Panc1 (cell line): ENCODE results near the gene VMAC. TPM values are rescaled to one million over a fixed set of nuclear protein-coding genes. Genes with fewer than 3 reads are reported as not detected.

Source experiments
- ATAC-seq: fragments of 200-7000 bp; cut with Tn5 transposase; 2 replicates; pipeline ENCODE4 v1.9.1; 2020; ENCODE audit warnings: mild to moderate bottlenecking, moderate library complexity
- BruUV-seq: library from RNA; stranded (reverse); fragments of 400-500 nt; replicated peaks from 2 replicates; lab custom pipeline; 2021; lab: Mats Ljungman, UMichigan
- CTCF ChIA-PET: fragments of 300-600 bp; sonication (Branson Sonifier 250); formaldehyde crosslinking; loops from one replicate; lab custom pipeline; 2022; ENCODE audit warnings: antibody characterized with exemption; lab: Charles Lee
- POLR2A ChIA-PET: fragments of 300-600 bp; sonication (Branson Sonifier 250); formaldehyde crosslinking; loops from one replicate; lab custom pipeline; 2022; ENCODE audit warnings: antibody characterized with exemption; lab: Charles Lee
- DNase-seq: peaks from one replicate; pipeline ENCODE4 v3.0.0-alpha.2; 2010; ENCODE audit warnings: low read depth, low spot score
- H3K27ac ChIP-seq: 2 replicates; pipeline ENCODE4 v1.5.1; 2011; ENCODE audit warnings: mild to moderate bottlenecking, low read length, inconsistent platforms
- H3K27me3 ChIP-seq: fragments of 200-500 bp; sonication (Bioruptor generic); 2 replicates; pipeline ENCODE4 v1.6.0; 2014; ENCODE audit warnings: low read length, inconsistent platforms; ENCODE audit not compliant: control insufficient read depth, insufficient read depth
- H3K36me3 ChIP-seq: fragments of 200-500 bp; sonication (Bioruptor generic); 2 replicates; pipeline ENCODE4 v1.5.1; 2014; ENCODE audit warnings: inconsistent platforms, mild to moderate bottlenecking, low read length, moderate library complexity; ENCODE audit not compliant: control insufficient read depth, insufficient read depth
- H3K4me1 ChIP-seq: 2 replicates; pipeline ENCODE4 v1.5.1; 2011; ENCODE audit warnings: inconsistent platforms, mild to moderate bottlenecking, low read length, moderate library complexity; ENCODE audit not compliant: control insufficient read depth, insufficient read depth
- H3K4me3 ChIP-seq, 2 experiments: 2 replicates each; pipeline ENCODE4 v1.5.1; 2011 to 2012; ENCODE audit warnings: low read depth in 2 of 2, low read length in 2 of 2, mild to moderate bottlenecking in 2 of 2, inconsistent platforms in 1 of 2, moderate library complexity in 1 of 2
- H3K9me3 ChIP-seq: fragments of 200-500 bp; sonication (Bioruptor generic); 2 replicates; pipeline ENCODE4 v1.5.1; 2014; ENCODE audit warnings: low read depth, mild to moderate bottlenecking, inconsistent platforms, low read length, moderate library complexity; ENCODE audit not compliant: control insufficient read depth, insufficient read depth
- POLR2AphosphoS5 ChIP-seq: IDR thresholded peaks from 2 replicates; pipeline ENCODE4 v1.6.1; 2012; ENCODE audit warnings: mild to moderate bottlenecking, low read depth, low read length, moderate library complexity
- SIN3A ChIP-seq: IDR thresholded peaks from 2 replicates; pipeline ENCODE4 v1.6.1; 2012; ENCODE audit warnings: low read depth, mild to moderate bottlenecking, low read length, moderate library complexity, borderline replicate concordance; ENCODE audit not compliant: insufficient read depth
- TCF7L2 ChIP-seq: IDR thresholded peaks from 2 replicates; pipeline ENCODE4 v1.6.1; 2011; ENCODE audit warnings: mild to moderate bottlenecking, low read depth, low read length, inconsistent platforms
- in situ Hi-C: cut with HindIII; loops from 2 replicates; pipeline ENCODE4 v1.10.0; 2016; ENCODE audit warnings: low sequenced_read_pairs, low pct_unique_long_range_greater_than_20kb
- intact Hi-C: fragments of 100-400 bp; cut with micrococcal nuclease; formaldehyde crosslinking; loops from one replicate; pipeline ENCODE4 v1.10.0; 2022; ENCODE audit not compliant: unreplicated experiment
- total RNA-seq: library from RNA; stranded (reverse); gene quantifications from one replicate; pipeline ENCODE4 v1.2.1, GENCODE V29; 2021; ENCODE audit not compliant: unreplicated experiment
- TF ChIP-seq, protein P1 (sequence below), 2 experiments: IDR thresholded peaks; 2 replicates each; pipeline ENCODE4 v1.6.1; 2011 to 2012; ENCODE audit warnings: low read depth in 2 of 2, control low read depth in 1 of 2, low read length in 1 of 2, mild to moderate bottlenecking in 1 of 2, moderate library complexity in 1 of 2; ENCODE audit not compliant: insufficient read depth in 1 of 2
- TF ChIP-seq, protein P2 (sequence below): fragments of 450-650 bp; IDR thresholded peaks from 2 replicates; pipeline ENCODE4 v1.5.1; 2017; ENCODE audit warnings: mild to moderate bottlenecking

The VMAC gene
- total RNA-seq, 1 experiment from 2014 or later, result 5.2 TPM

GRCh38 chr19:5914946-5915781, 10.5 kb downstream of the VMAC start:
- intact Hi-C loops, result no loop called here
- in situ Hi-C loops, result no loop called here
- H3K4me1 ChIP-seq, result peaks cover 7% of the 10 kb centered on the region
- ChIA-PET CTCF (no interaction called here), POLR2A (no interaction called here)
- no peaks in the 10 kb centered on the region for H3K9me3 ChIP-seq
- H3K4me3 ChIP-seq, result no peak overlapping the region
- DNase-seq (no peak), ATAC-seq (no peak)
- H3K27me3 ChIP-seq, result no peaks in the 10 kb centered on the region
- no peak for TF ChIP-seq TCF7L2
- TF ChIP-seq SIN3A, result no peak
- no peak for TF ChIP-seq POLR2AphosphoS5
- TF ChIP-seq, protein P1, sequence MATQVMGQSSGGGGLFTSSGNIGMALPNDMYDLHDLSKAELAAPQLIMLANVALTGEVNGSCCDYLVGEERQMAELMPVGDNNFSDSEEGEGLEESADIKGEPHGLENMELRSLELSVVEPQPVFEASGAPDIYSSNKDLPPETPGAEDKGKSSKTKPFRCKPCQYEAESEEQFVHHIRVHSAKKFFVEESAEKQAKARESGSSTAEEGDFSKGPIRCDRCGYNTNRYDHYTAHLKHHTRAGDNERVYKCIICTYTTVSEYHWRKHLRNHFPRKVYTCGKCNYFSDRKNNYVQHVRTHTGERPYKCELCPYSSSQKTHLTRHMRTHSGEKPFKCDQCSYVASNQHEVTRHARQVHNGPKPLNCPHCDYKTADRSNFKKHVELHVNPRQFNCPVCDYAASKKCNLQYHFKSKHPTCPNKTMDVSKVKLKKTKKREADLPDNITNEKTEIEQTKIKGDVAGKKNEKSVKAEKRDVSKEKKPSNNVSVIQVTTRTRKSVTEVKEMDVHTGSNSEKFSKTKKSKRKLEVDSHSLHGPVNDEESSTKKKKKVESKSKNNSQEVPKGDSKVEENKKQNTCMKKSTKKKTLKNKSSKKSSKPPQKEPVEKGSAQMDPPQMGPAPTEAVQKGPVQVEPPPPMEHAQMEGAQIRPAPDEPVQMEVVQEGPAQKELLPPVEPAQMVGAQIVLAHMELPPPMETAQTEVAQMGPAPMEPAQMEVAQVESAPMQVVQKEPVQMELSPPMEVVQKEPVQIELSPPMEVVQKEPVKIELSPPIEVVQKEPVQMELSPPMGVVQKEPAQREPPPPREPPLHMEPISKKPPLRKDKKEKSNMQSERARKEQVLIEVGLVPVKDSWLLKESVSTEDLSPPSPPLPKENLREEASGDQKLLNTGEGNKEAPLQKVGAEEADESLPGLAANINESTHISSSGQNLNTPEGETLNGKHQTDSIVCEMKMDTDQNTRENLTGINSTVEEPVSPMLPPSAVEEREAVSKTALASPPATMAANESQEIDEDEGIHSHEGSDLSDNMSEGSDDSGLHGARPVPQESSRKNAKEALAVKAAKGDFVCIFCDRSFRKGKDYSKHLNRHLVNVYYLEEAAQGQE (IDR thresholded peaks at IDR 0.05; ENCODE audit: insufficient read depth in 1 of 2, low read depth in 2 of 2, low read length in 1 of 2), result no peak
- TF ChIP-seq, protein P2, sequence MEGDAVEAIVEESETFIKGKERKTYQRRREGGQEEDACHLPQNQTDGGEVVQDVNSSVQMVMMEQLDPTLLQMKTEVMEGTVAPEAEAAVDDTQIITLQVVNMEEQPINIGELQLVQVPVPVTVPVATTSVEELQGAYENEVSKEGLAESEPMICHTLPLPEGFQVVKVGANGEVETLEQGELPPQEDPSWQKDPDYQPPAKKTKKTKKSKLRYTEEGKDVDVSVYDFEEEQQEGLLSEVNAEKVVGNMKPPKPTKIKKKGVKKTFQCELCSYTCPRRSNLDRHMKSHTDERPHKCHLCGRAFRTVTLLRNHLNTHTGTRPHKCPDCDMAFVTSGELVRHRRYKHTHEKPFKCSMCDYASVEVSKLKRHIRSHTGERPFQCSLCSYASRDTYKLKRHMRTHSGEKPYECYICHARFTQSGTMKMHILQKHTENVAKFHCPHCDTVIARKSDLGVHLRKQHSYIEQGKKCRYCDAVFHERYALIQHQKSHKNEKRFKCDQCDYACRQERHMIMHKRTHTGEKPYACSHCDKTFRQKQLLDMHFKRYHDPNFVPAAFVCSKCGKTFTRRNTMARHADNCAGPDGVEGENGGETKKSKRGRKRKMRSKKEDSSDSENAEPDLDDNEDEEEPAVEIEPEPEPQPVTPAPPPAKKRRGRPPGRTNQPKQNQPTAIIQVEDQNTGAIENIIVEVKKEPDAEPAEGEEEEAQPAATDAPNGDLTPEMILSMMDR, result no peak
- no peaks in the 10 kb centered on the region for H3K36me3 ChIP-seq
- BruUV-seq, result no TSS peak
- no peak overlapping the region for H3K27ac ChIP-seq

GRCh38 chr19:5915782-5916165, 11.1 kb downstream of the VMAC start:
- H3K36me3 ChIP-seq, result no peaks in the 10 kb centered on the region
- ATAC-seq (no peak), DNase-seq (no peak)
- ChIA-PET POLR2A (no interaction called here), CTCF (no interaction called here)
- H3K27me3 ChIP-seq, result no peaks in the 10 kb centered on the region
- intact Hi-C loops, result no loop called here
- H3K9me3 ChIP-seq, result no peaks in the 10 kb centered on the region
- H3K4me3 ChIP-seq, result no peak overlapping the region
- BruUV-seq, result no TSS peak
- in situ Hi-C loops, result no loop called here
- H3K27ac ChIP-seq, result no peak overlapping the region
- H3K4me1 ChIP-seq, result peaks cover 7% of the 10 kb centered on the region
- TF ChIP-seq SIN3A (no peak), POLR2AphosphoS5 (no peak), TCF7L2 (no peak)
- TF ChIP-seq, protein P2, result no peak
- TF ChIP-seq, protein P1 (IDR thresholded peaks at IDR 0.05; ENCODE audit: insufficient read depth in 1 of 2, low read depth in 2 of 2, low read length in 1 of 2), result no peak
